Lung (tissue), 12 donors: Measurements from ENCODE around the gene ZFYVE9. TPM values are rescaled to one million over a fixed set of nuclear protein-coding genes. Genes with fewer than 3 reads are reported as not detected.

Experiments
- ATAC-seq: fragments of 200-7000 bp; cut with Tn5 transposase; one replicate; pipeline ENCODE4 v1.9.1; 2020; ENCODE audit warnings: moderate number of reproducible peaks; ENCODE audit not compliant: insufficient read depth, low FRiP score
- DNase-seq, 3 donors: peaks; one replicate each; pipeline ENCODE4 v3.0.0-alpha.2; 2013 to 2017
- H3K27ac ChIP-seq, 2 donors: one replicate each; pipeline ENCODE4 v1.5.1; 2013; ENCODE audit warnings: mild to moderate bottlenecking in 2 of 2, moderate library complexity in 2 of 2, control low read depth in 1 of 2, inconsistent platforms in 1 of 2, low read depth in 1 of 2, low read length in 1 of 2
- H3K27me3 ChIP-seq, 3 donors: one replicate each; pipeline ENCODE4 v1.5.1; 2013; ENCODE audit warnings: low read length in 2 of 3; ENCODE audit not compliant: control insufficient read depth in 3 of 3, insufficient read depth in 3 of 3
- H3K36me3 ChIP-seq, 4 donors: one replicate each; pipeline ENCODE4 v1.5.1; 2013; ENCODE audit warnings: low read length in 4 of 4, mild to moderate bottlenecking in 1 of 4, moderate library complexity in 1 of 4; ENCODE audit not compliant: control insufficient read depth in 4 of 4, insufficient read depth in 4 of 4
- H3K4me1 ChIP-seq, 5 donors: one replicate each; pipeline ENCODE4 v1.5.1; 2013; ENCODE audit warnings: low read length in 5 of 5, mild to moderate bottlenecking in 2 of 5, moderate library complexity in 1 of 5; ENCODE audit not compliant: control insufficient read depth in 5 of 5, insufficient read depth in 5 of 5
- H3K4me3 ChIP-seq: one replicate; pipeline ENCODE4 v1.5.1; 2013; ENCODE audit warnings: mild to moderate bottlenecking, control low read depth, moderate library complexity
- H3K9ac ChIP-seq, 2 donors: one replicate each; pipeline ENCODE4 v1.5.1; 2013; ENCODE audit warnings: low read length in 2 of 2, control low read depth in 1 of 2; ENCODE audit not compliant: insufficient read depth in 1 of 2
- H3K9me3 ChIP-seq, 4 donors: one replicate each; pipeline ENCODE4 v1.5.1; 2013; ENCODE audit warnings: low read length in 3 of 4, mild to moderate bottlenecking in 1 of 4, moderate library complexity in 1 of 4; ENCODE audit not compliant: control insufficient read depth in 4 of 4, insufficient read depth in 3 of 4
- WGBS, 2 donors: extraction: QIAGEN DNeasy Blood & Tissue Kit; methylation state at CpG; one replicate each; pipeline ENCODE4 v1.1.7; 2013; 5-methylcytosine and 5-hydroxymethylcytosine counted together
- polyA plus RNA-seq, 2 donors: library from polyadenylated mRNA; stranded (reverse); fragments of 200-250 nt; gene quantifications; one replicate each; pipeline ENCODE4 v1.2.1, GENCODE V29; 2013
- total RNA-seq, 2 donors: library from RNA; depleted of rRNA in 1 of 2; stranded (reverse); fragments of >200 nt in 1 of 2; gene quantifications; one replicate each; pipeline ENCODE4 v1.2.1, GENCODE V29; 2014 to 2021
- TF ChIP-seq, protein P1 (sequence below): IDR thresholded peaks from 2 replicates; pipeline ENCODE4 v1.5.1; 2012; ENCODE audit warnings: mild to moderate bottlenecking; ENCODE audit errors: control extremely low read depth, extremely low read depth
- donor health status: control.
- donor health status: control.
- donor health status: Bipolar disorder and iron deficiency.
- donor health status: healthy.
- donor health status: DM: yes; HTN: yes; CAD: no.

The ZFYVE9 gene
- total and polyA plus RNA-seq, 4 donors = 3.3 to 51.5 (median 9.9) TPM

DNA sequence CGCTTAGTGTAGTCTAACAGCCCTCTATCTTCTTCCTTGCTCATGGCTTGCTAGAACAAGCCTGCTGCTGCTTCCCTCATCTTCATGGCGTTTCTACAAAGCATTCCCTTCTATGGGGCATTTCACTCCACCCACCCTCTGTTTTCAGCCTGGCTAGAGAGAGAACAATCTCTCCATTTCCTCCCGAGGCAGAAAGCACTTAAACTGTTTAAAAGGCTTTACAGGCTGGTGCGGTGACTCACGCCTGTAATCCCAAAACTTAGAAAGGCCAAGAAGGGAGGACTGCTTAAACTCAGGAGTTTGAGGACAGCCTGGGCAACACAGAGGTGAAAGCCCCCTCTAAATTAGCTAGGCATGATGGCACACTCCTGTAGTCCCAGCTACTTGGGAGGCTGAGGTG lies 244.6 kb downstream of the ZFYVE9 start:
- ATAC-seq = no peak
- WGBS, 2 donors = 90 to 98% methylated on average over 5 of the region's 5 CpGs
- Histone ChIP-seq H3K36me3 (peaks cover 0 to 11% (median 4%) of the 10 kb centered on the region in 4 donors), H3K9ac (no peak overlapping the region), H3K27ac (no peak overlapping the region), H3K9me3 (no peaks in the 10 kb centered on the region), H3K4me3 (no peak overlapping the region), H3K4me1 (no peaks in the 10 kb centered on the region), H3K27me3 (no peaks in the 10 kb centered on the region)
- DNase-seq = no peak
- TF ChIP-seq, protein P1, sequence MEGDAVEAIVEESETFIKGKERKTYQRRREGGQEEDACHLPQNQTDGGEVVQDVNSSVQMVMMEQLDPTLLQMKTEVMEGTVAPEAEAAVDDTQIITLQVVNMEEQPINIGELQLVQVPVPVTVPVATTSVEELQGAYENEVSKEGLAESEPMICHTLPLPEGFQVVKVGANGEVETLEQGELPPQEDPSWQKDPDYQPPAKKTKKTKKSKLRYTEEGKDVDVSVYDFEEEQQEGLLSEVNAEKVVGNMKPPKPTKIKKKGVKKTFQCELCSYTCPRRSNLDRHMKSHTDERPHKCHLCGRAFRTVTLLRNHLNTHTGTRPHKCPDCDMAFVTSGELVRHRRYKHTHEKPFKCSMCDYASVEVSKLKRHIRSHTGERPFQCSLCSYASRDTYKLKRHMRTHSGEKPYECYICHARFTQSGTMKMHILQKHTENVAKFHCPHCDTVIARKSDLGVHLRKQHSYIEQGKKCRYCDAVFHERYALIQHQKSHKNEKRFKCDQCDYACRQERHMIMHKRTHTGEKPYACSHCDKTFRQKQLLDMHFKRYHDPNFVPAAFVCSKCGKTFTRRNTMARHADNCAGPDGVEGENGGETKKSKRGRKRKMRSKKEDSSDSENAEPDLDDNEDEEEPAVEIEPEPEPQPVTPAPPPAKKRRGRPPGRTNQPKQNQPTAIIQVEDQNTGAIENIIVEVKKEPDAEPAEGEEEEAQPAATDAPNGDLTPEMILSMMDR = no peak

DNA sequence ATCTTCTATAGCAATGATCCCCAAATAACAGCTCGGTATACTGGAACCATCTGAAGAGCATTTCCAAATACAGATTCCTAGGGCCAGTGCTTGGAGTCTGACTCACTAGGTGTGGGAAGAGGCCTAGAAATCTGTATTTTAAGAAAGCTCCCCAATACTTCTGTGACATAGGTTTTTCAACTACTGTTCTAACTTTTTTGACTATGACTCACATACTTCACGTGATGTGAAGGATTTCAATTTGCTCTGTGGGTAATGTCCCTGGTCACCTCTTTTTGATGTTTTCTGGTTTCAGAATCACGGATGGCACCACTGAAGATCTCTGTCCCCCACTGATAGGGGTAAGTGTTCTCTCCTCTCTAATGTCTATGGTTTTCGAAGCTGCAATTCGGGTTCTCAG lies 251.3 kb downstream of the ZFYVE9 start:
- TF ChIP-seq, protein P1 = no peak
- H3K4me1 ChIP-seq = no peaks in the 10 kb centered on the region

More for the DNA sequence above, 251.3 kb downstream of the ZFYVE9 start:
- no peak for DNase-seq
- Histone ChIP-seq H3K36me3 (peaks cover 0 to 2% (median 0%) of the 10 kb centered on the region in 4 donors), H3K27me3 (no peaks in the 10 kb centered on the region), H3K4me3 (no peak overlapping the region), H3K27ac (no peak overlapping the region), H3K9ac (no peak overlapping the region), H3K9me3 (no peaks in the 10 kb centered on the region)
- no peak for ATAC-seq
- 96 to 97% methylated on average over 5 of the region's 5 CpGs for WGBS, 2 donors

Other genes starting within 250 kb of the ZFYVE9 start
- gene RAB3B, start 151.4 kb upstream of the ZFYVE9 start, total RNA-seq = under 1 TPM; 0.18 to 0.57 TPM
- under 1 TPM; 0.02 to 0.03 TPM for gene RAB3B, start 151.4 kb upstream of the ZFYVE9 start, polyA plus RNA-seq
- 1 to 10 TPM; 4.8 to 8.5 TPM for gene KTI12, start 108.3 kb upstream of the ZFYVE9 start, total RNA-seq
- gene KTI12, start 108.3 kb upstream of the ZFYVE9 start, polyA plus RNA-seq = 10 to 100 TPM in 1 of 2 donors, 1 to 10 TPM in 1; 6.5 to 11.3 TPM
- 10 to 100 TPM; 15.8 to 51.9 TPM for gene TXNDC12, start 86.9 kb upstream of the ZFYVE9 start, total RNA-seq
- 10 to 100 TPM; 16.0 to 43.7 TPM for gene TXNDC12, start 86.9 kb upstream of the ZFYVE9 start, polyA plus RNA-seq
- 10 to 100 TPM; 40.1 to 40.7 TPM for gene BTF3L4, start 85.8 kb upstream of the ZFYVE9 start, total RNA-seq
- 10 to 100 TPM; 41.5 to 47.7 TPM for gene BTF3L4, start 85.8 kb upstream of the ZFYVE9 start, polyA plus RNA-seq
- 10 to 100 TPM; 21.1 to 54.6 TPM for gene CC2D1B, start 224.1 kb downstream of the ZFYVE9 start, total RNA-seq
- gene CC2D1B, start 224.1 kb downstream of the ZFYVE9 start, polyA plus RNA-seq = 10 to 100 TPM; 34.6 to 35.0 TPM